ENCODE data around the gene NRCAM.

NRCAM gene

DNA sequence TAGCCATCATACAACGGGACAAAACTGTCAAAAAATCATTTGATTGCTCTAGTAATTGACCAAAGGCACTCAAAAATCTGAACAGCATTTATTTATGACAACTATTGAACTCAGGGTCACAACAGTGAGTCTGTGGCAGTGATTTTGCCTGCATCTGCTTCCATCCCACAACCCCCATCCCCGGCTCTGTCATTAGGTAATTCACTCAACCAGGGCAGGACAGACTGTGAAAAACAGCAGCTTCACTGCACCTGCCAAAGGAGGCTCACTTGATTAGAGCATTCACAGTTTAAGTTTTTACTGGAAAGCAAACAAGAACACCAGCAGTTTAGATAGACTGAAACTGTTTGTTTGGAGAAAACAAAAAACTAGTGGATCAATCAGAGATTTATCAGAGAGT, 22.2 kb downstream of the NRCAM start:
- Histone ChIP-seq H3K27ac (ENCODE audit: extremely low read depth, low read depth, low read length) (no peak overlapping the region), H3K36me3 (ENCODE audit: control insufficient read depth in 2 of 2, insufficient read depth in 1 of 2, low read length in 2 of 2) (no peaks in the 10 kb centered on the region), H3K4me3 (ENCODE audit: low read depth, low read length) (no peak overlapping the region), H3K4me1 (ENCODE audit: control insufficient read depth, insufficient read depth, low read length) (no peaks in the 10 kb centered on the region), H3K9me3 (ENCODE audit: control insufficient read depth, insufficient read depth, low read depth, low read length) (no peaks in the 10 kb centered on the region)
- ChIA-PET POLR2A (no interaction called here), CTCF (interaction anchor here (0.7 kb wide), 1 partner anchor 19 kb away, joined by 5 read pairs; no protein-coding TSS in a partner anchor)
- TF ChIP-seq, protein P1, sequence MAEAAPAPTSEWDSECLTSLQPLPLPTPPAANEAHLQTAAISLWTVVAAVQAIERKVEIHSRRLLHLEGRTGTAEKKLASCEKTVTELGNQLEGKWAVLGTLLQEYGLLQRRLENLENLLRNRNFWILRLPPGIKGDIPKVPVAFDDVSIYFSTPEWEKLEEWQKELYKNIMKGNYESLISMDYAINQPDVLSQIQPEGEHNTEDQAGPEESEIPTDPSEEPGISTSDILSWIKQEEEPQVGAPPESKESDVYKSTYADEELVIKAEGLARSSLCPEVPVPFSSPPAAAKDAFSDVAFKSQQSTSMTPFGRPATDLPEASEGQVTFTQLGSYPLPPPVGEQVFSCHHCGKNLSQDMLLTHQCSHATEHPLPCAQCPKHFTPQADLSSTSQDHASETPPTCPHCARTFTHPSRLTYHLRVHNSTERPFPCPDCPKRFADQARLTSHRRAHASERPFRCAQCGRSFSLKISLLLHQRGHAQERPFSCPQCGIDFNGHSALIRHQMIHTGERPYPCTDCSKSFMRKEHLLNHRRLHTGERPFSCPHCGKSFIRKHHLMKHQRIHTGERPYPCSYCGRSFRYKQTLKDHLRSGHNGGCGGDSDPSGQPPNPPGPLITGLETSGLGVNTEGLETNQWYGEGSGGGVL (tag by site-specific recombination; IDR thresholded peaks at IDR 0.05), result no peak
- no peak for TF ChIP-seq KLF8 (tag by site-specific recombination; IDR thresholded peaks at IDR 0.05)
- TF ChIP-seq, protein P2, sequence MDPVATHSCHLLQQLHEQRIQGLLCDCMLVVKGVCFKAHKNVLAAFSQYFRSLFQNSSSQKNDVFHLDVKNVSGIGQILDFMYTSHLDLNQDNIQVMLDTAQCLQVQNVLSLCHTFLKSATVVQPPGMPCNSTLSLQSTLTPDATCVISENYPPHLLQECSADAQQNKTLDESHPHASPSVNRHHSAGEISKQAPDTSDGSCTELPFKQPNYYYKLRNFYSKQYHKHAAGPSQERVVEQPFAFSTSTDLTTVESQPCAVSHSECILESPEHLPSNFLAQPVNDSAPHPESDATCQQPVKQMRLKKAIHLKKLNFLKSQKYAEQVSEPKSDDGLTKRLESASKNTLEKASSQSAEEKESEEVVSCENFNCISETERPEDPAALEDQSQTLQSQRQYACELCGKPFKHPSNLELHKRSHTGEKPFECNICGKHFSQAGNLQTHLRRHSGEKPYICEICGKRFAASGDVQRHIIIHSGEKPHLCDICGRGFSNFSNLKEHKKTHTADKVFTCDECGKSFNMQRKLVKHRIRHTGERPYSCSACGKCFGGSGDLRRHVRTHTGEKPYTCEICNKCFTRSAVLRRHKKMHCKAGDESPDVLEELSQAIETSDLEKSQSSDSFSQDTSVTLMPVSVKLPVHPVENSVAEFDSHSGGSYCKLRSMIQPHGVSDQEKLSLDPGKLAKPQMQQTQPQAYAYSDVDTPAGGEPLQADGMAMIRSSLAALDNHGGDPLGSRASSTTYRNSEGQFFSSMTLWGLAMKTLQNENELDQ (tag by site-specific recombination; IDR thresholded peaks at IDR 0.05; ENCODE audit: low read depth), result no peak
- no peak for TF ChIP-seq ZNF660 (tag by site-specific recombination; IDR thresholded peaks at IDR 0.05)
- TF ChIP-seq ZNF623 (tag by site-specific recombination; IDR thresholded peaks at IDR 0.05), result no peak
- TF ChIP-seq ZNF76 (tag by site-specific recombination; IDR thresholded peaks at IDR 0.05; ENCODE audit: borderline replicate concordance, low read depth), result no peak
- no peak for TF ChIP-seq SCRT1 (tag by site-specific recombination; IDR thresholded peaks at IDR 0.05; ENCODE audit: borderline replicate concordance)
- TF ChIP-seq ZNF792 (tag by site-specific recombination; IDR thresholded peaks at IDR 0.05), result no peak
- TF ChIP-seq ZNF266 (tag by site-specific recombination; IDR thresholded peaks at IDR 0.05; ENCODE audit: low read depth), result no peak
- TF ChIP-seq ZNF747 (tag by site-specific recombination; IDR thresholded peaks at IDR 0.05), result no peak
- TF ChIP-seq ZNF664 (tag by site-specific recombination; IDR thresholded peaks at IDR 0.05), result no peak
- no peak for TF ChIP-seq SCRT2 (tag by site-specific recombination; IDR thresholded peaks at IDR 0.05)
- TF ChIP-seq, protein P3, sequence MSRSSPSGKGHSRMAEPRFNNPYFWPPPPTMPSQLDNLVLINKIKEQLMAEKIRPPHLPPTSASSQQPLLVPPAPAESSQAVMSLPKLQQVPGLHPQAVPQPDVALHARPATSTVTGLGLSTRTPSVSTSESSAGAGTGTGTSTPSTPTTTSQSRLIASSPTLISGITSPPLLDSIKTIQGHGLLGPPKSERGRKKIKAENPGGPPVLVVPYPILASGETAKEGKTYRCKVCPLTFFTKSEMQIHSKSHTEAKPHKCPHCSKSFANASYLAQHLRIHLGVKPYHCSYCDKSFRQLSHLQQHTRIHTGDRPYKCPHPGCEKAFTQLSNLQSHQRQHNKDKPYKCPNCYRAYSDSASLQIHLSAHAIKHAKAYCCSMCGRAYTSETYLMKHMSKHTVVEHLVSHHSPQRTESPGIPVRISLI (tag by site-specific recombination; IDR thresholded peaks at IDR 0.05), result no peak

DNA sequence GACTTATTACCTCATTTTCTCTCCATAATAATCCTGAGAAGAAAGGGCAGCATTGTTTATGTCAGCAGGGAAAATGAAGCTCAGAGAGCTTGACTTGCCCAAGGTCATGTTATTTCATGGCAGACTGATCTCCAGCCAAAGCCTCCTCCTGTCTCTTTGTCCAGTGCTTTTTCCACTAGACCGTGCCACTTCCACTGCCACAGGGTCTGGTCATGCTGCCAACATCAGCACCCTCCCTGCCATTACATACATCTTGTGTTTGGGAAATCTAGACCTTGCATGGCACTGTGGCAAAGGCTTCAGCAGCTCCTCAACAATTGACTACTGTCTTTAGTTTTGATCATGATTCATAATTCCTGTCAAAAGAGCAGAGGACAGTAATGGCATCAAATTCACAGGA, 25.1 kb downstream of the NRCAM start:
- TF ChIP-seq ZNF707 (tag by site-specific recombination; IDR thresholded peaks at IDR 0.05) (no peak), SCRT2 (tag by site-specific recombination; IDR thresholded peaks at IDR 0.05) (no peak)
- Histone ChIP-seq H3K4me3 (ENCODE audit: low read depth, low read length) (no peak overlapping the region), H3K4me1 (ENCODE audit: control insufficient read depth, insufficient read depth, low read length) (no peaks in the 10 kb centered on the region), H3K27ac (ENCODE audit: extremely low read depth, low read depth, low read length) (no peak overlapping the region), H3K36me3 (ENCODE audit: control insufficient read depth in 2 of 2, insufficient read depth in 1 of 2, low read length in 2 of 2) (no peaks in the 10 kb centered on the region), H3K9me3 (ENCODE audit: control insufficient read depth, insufficient read depth, low read depth, low read length) (no peaks in the 10 kb centered on the region)
- CTCF ChIA-PET, result interaction anchor here (0.6 to 0.8 kb wide), 2 partner anchors 14 to 22 kb away, joined by 3 read pairs; no protein-coding TSS in a partner anchor
- POLR2A ChIA-PET, result no interaction called here

DNA sequence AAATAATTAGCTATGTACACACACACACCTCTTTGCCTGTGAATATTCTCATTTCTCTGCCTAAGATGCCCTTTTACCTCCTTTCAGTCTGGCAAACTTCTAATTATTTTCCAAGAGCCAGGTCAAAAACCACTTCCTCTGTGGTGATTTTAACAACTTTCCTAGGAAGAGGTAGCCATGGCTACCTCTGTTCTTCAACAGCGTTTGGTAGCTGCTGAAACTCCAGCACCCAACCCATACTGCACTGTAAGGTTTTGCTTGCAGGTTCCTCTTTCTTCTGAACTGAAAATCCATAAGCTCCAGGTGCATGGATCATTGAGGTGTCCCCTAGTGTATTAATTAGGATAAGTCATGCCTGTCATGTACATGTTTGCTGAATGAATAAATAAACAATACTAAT, 25.6 kb downstream of the NRCAM start:
- CTCF ChIA-PET, result interaction anchor here (0.5 to 0.8 kb wide), 3 partner anchors 13 to 110 kb away, joined by 3 to 8 read pairs (median 3); no protein-coding TSS in a partner anchor
- TF ChIP-seq KLF9 (tag by site-specific recombination; IDR thresholded peaks at IDR 0.05; ENCODE audit: low read depth), result no peak
- no peak for TF ChIP-seq YY1 (tag by site-specific recombination; IDR thresholded peaks at IDR 0.05)
- TF ChIP-seq SP7 (tag by site-specific recombination; IDR thresholded peaks at IDR 0.05), result no peak
- no peak for TF ChIP-seq ZSCAN23 (tag by site-specific recombination; IDR thresholded peaks at IDR 0.05)
- TF ChIP-seq, protein P4, sequence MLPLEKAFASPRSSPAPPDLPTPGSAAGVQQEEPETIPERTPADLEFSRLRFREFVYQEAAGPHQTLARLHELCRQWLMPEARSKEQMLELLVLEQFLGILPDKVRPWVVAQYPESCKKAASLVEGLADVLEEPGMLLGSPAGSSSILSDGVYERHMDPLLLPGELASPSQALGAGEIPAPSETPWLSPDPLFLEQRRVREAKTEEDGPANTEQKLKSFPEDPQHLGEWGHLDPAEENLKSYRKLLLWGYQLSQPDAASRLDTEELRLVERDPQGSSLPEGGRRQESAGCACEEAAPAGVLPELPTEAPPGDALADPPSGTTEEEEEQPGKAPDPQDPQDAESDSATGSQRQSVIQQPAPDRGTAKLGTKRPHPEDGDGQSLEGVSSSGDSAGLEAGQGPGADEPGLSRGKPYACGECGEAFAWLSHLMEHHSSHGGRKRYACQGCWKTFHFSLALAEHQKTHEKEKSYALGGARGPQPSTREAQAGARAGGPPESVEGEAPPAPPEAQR (tag by site-specific recombination; IDR thresholded peaks at IDR 0.05), result no peak
- no peak for TF ChIP-seq ZNF23 (tag by site-specific recombination; IDR thresholded peaks at IDR 0.05; ENCODE audit: borderline replicate concordance)
- no peak for TF ChIP-seq ZNF600 (tag by site-specific recombination; IDR thresholded peaks at IDR 0.05)
- TF ChIP-seq ZNF654 (tag by site-specific recombination; IDR thresholded peaks at IDR 0.05; ENCODE audit: low read depth), result no peak
- TF ChIP-seq GLI2 (tag by site-specific recombination; IDR thresholded peaks at IDR 0.05; ENCODE audit: borderline replicate concordance, low read depth), result no peak
- TF ChIP-seq RBAK (tag by site-specific recombination; IDR thresholded peaks at IDR 0.05), result no peak
- TF ChIP-seq ZNF747 (tag by site-specific recombination; IDR thresholded peaks at IDR 0.05), result no peak
- no peak for TF ChIP-seq ZNF292 (tag by site-specific recombination; IDR thresholded peaks at IDR 0.05; ENCODE audit: borderline replicate concordance, low read depth)
- TF ChIP-seq ZNF248 (tag by site-specific recombination; IDR thresholded peaks at IDR 0.05), result no peak
- no peak for TF ChIP-seq ZNF354C (tag by site-specific recombination; IDR thresholded peaks at IDR 0.05; ENCODE audit: borderline replicate concordance, low read depth)

More for the DNA sequence above, 25.6 kb downstream of the NRCAM start:
- Histone ChIP-seq H3K27ac (ENCODE audit: extremely low read depth, low read depth, low read length) (no peak overlapping the region), H3K4me1 (ENCODE audit: control insufficient read depth, insufficient read depth, low read length) (no peaks in the 10 kb centered on the region), H3K9me3 (ENCODE audit: control insufficient read depth, insufficient read depth, low read depth, low read length) (no peaks in the 10 kb centered on the region), H3K36me3 (ENCODE audit: control insufficient read depth in 2 of 2, insufficient read depth in 1 of 2, low read length in 2 of 2) (no peaks in the 10 kb centered on the region), H3K4me3 (ENCODE audit: low read depth, low read length) (no peak overlapping the region)
- POLR2A ChIA-PET, result no interaction called here
